CD14-positive monocyte (primary cell): Measurements from ENCODE around the gene RIPOR1. TPM values are rescaled to one million over a fixed set of nuclear protein-coding genes. Genes with fewer than 3 reads are reported as not detected.

Experiments used
- DNase-seq, 3 donors: peaks; one replicate each; pipeline ENCODE4 v3.0.0-alpha.2; 2011 to 2022
- H2AFZ ChIP-seq: 2 replicates; pipeline ENCODE4 v1.6.0; 2012; ENCODE audit warnings: mild to moderate bottlenecking, low read depth, low read length, inconsistent platforms; ENCODE audit not compliant: insufficient read depth, poor library complexity, severe bottlenecking
- H3K27ac ChIP-seq, 2 donors: 1 replicate in 1 of 2; 2 replicates in 1 of 2; pipeline ENCODE4 v1.5.1; 2012 to 2013; ENCODE audit warnings: low read length in 2 of 2, control low read depth in 1 of 2, inconsistent platforms in 1 of 2, low read depth in 1 of 2, mild to moderate bottlenecking in 1 of 2
- H3K27me3 ChIP-seq, 2 donors: one replicate each; pipeline versions ENCODE4 v1.6.0 to v1.6.1; 2011 to 2013; ENCODE audit warnings: low read length in 2 of 2; ENCODE audit not compliant: control insufficient read depth in 2 of 2, insufficient read depth in 2 of 2
- H3K36me3 ChIP-seq, 2 donors: replicated peaks in 1 of 2; 1 replicate in 1 of 2; 2 replicates in 1 of 2; pipeline versions ENCODE4 v1.5.1 to v1.6.1; 2012 to 2013; ENCODE audit warnings: low read length in 2 of 2, control low read depth in 1 of 2, inconsistent platforms in 1 of 2, mild to moderate bottlenecking in 1 of 2; ENCODE audit not compliant: insufficient read depth in 2 of 2, control insufficient read depth in 1 of 2
- H3K4me1 ChIP-seq, 2 donors: 1 replicate in 1 of 2; 2 replicates in 1 of 2; pipeline versions ENCODE4 v1.5.1 to v1.6.1; 2012 to 2013; ENCODE audit warnings: low read length in 2 of 2, control low read depth in 1 of 2, inconsistent platforms in 1 of 2, mild to moderate bottlenecking in 1 of 2, moderate library complexity in 1 of 2; ENCODE audit not compliant: insufficient read depth in 2 of 2, control insufficient read depth in 1 of 2
- H3K4me2 ChIP-seq: replicated peaks from 2 replicates; pipeline ENCODE3; 2012; ENCODE audit warnings: low read length, moderate library complexity, mild to moderate bottlenecking; ENCODE audit not compliant: poor library complexity, severe bottlenecking; ENCODE audit errors: extremely low read depth
- H3K4me3 ChIP-seq, 3 experiments: fragments of 200-600 bp in 1 of 3; sonication (generic) in 1 of 3; replicated peaks in 1 of 3; 1 replicate in 2 of 3; 2 replicates in 1 of 3; pipeline ENCODE4 v1.5.1; 2011 to 2013; ENCODE audit warnings: low read length in 3 of 3, mild to moderate bottlenecking in 3 of 3, control low read depth in 2 of 3, low read depth in 2 of 3, inconsistent platforms in 1 of 3, moderate library complexity in 1 of 3
- H3K79me2 ChIP-seq: 2 replicates; pipeline ENCODE4 v1.6.0; 2012; ENCODE audit warnings: mild to moderate bottlenecking, control low read depth, inconsistent platforms, low read length, moderate library complexity; ENCODE audit not compliant: insufficient read depth
- H3K9ac ChIP-seq: 2 replicates; pipeline ENCODE4 v1.6.0; 2017; ENCODE audit warnings: low read length, mild to moderate bottlenecking; ENCODE audit not compliant: insufficient read depth, poor library complexity, severe bottlenecking
- H3K9me3 ChIP-seq, 2 donors: replicated peaks in 1 of 2; 1 replicate in 1 of 2; 2 replicates in 1 of 2; pipeline versions ENCODE4 v1.5.1 to v1.6.1; 2012 to 2013; ENCODE audit warnings: low read length in 2 of 2, control low read depth in 1 of 2; ENCODE audit not compliant: control insufficient read depth in 1 of 2, insufficient read depth in 1 of 2
- H4K20me1 ChIP-seq: 2 replicates; pipeline ENCODE4 v1.6.0; 2012; ENCODE audit warnings: mild to moderate bottlenecking, low read length, control low read depth, moderate library complexity; ENCODE audit not compliant: insufficient read depth
- H3K27ac Mint-ChIP-seq, 7 donors: one replicate each; pipeline ENCODE4 v1.8.0; 2020; ENCODE audit warnings: mild to moderate bottlenecking in 7 of 7, mixed read lengths in 7 of 7, moderate library complexity in 6 of 7, inconsistent platforms in 2 of 7
- H3K27me3 Mint-ChIP-seq, 3 donors: one replicate each; pipeline ENCODE4 v1.8.0; 2021 to 2022; ENCODE audit warnings: low read depth in 3 of 3, mild to moderate bottlenecking in 3 of 3, mixed read lengths in 3 of 3, moderate library complexity in 3 of 3, inconsistent platforms in 1 of 3
- H3K36me3 Mint-ChIP-seq, 2 donors: one replicate each; pipeline ENCODE4 v1.8.0; 2020; ENCODE audit warnings: mixed read lengths in 2 of 2, inconsistent platforms in 1 of 2, mild to moderate bottlenecking in 1 of 2
- H3K4me1 Mint-ChIP-seq: one replicate; pipeline ENCODE4 v1.8.0; 2020; ENCODE audit warnings: mild to moderate bottlenecking, mixed read lengths
- H3K4me3 Mint-ChIP-seq, 2 donors: one replicate each; pipeline ENCODE4 v1.8.0; 2020; ENCODE audit warnings: mild to moderate bottlenecking in 2 of 2, mixed read lengths in 2 of 2, moderate library complexity in 1 of 2
- H3K9me3 Mint-ChIP-seq, 7 donors: one replicate each; pipeline ENCODE4 v1.8.0; 2020 to 2022; ENCODE audit warnings: mixed read lengths in 7 of 7, mild to moderate bottlenecking in 6 of 7, moderate library complexity in 6 of 7, inconsistent platforms in 2 of 7
- WGBS: methylation state at CpG from one replicate; pipeline ENCODE4 v1.1.5; 2013; ENCODE audit warnings: missing lambda C conversion rate; ENCODE audit not compliant: insufficient coverage; 5-methylcytosine and 5-hydroxymethylcytosine counted together
- intact Hi-C, 2 donors: fragments of 100-400 bp; cut with micrococcal nuclease; formaldehyde crosslinking; loops; one replicate each; pipeline versions ENCODE4 v1.15.0 to v1.15.1; 2023
- polyA plus RNA-seq, 3 donors: library from polyadenylated mRNA; depleted of rRNA in 1 of 3; unstranded in 2 of 3; stranded (reverse) in 1 of 3; fragments of 300-500 nt in 2 of 3; fragments of >200 nt in 1 of 3; fragmentation: Illumina TruSeq in 2 of 3; gene quantifications; 1 replicate in 2 of 3; 2 replicates in 1 of 3; pipeline ENCODE4 v1.2.3, GENCODE V29; 2012 to 2021
- TF ChIP-seq, protein P1 (sequence below): fragments of 200-600 bp; IDR thresholded peaks from one replicate; pipeline ENCODE4 v1.8.0; 2022; ENCODE audit warnings: antibody characterized with exemption, mild to moderate bottlenecking

The RIPOR1 gene
- polyA plus RNA-seq, 3 donors: 8.6 to 115 (median 17.5) TPM

DNA sequence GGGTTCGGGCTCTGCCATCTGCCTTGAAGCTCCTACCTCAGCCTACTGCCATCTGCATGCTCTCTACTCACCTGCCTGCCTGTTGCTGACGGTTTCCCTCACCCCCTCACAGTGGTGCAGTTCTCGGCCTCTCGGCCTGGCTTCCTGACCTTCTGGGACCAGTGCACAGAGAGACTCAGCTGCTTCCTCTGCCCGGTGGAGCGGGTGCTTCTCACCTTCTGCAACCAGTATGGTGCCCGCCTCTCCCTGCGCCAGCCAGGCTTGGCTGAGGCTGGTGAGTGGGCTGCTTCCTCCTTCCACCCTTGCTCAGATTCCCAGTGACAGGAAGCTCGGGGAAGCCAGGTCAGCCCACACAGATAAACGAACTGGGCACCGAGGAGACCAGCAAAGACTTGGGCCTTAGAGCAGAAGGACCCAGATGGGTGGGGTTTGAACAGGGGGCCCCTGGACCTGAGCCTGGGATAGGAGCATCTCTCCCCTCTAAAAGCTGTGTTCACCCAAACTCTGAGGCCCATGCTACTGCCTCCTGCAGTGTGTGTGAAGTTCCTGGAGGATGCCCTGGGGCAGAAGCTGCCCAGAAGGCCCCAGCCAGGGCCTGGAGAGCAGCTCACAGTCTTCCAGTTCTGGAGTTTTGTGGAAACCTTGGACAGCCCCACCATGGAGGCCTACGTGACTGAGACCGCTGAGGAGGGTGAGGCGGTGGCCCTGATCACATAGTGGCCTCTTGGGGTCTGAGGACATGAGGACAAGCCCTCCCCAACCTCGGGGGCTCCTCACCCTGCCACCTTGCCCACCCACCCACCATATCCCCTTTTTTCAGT, 16.4 kb downstream of the RIPOR1 start:
- no peak overlapping the region for H2AFZ ChIP-seq
- TF ChIP-seq, protein P1, sequence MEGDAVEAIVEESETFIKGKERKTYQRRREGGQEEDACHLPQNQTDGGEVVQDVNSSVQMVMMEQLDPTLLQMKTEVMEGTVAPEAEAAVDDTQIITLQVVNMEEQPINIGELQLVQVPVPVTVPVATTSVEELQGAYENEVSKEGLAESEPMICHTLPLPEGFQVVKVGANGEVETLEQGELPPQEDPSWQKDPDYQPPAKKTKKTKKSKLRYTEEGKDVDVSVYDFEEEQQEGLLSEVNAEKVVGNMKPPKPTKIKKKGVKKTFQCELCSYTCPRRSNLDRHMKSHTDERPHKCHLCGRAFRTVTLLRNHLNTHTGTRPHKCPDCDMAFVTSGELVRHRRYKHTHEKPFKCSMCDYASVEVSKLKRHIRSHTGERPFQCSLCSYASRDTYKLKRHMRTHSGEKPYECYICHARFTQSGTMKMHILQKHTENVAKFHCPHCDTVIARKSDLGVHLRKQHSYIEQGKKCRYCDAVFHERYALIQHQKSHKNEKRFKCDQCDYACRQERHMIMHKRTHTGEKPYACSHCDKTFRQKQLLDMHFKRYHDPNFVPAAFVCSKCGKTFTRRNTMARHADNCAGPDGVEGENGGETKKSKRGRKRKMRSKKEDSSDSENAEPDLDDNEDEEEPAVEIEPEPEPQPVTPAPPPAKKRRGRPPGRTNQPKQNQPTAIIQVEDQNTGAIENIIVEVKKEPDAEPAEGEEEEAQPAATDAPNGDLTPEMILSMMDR: no peak
- no peak overlapping the region for H3K9ac ChIP-seq
- intact Hi-C loops: loop anchor here in 1 of 2 donors (5.0 kb wide), 2 partner anchors 97 to 112 kb away; no protein-coding TSS in a partner anchor
- H3K9me3 ChIP-seq: no peaks in the 10 kb centered on the region
- Mint-ChIP-seq H3K36me3 (peaks cover 79 to 93% of the 10 kb centered on the region in 2 donors), H3K4me1 (peaks cover 33% of the 10 kb centered on the region), H3K4me3 (no peak overlapping the region), H3K27me3 (peaks cover 1 to 3% (median 3%) of the 10 kb centered on the region in 3 donors), H3K9me3 (no peaks in the 10 kb centered on the region), H3K27ac (peak overlapping the region in 2 of 7 donors; percentile 25 to 45)
- peaks cover 26 to 40% of the 10 kb centered on the region in 2 donors for H3K4me1 ChIP-seq
- peaks cover 88% of the 10 kb centered on the region for H4K20me1 ChIP-seq
- no peaks in the 10 kb centered on the region for H3K27me3 ChIP-seq
- no peak overlapping the region for H3K27ac ChIP-seq
- peaks cover 5% of the 10 kb centered on the region for H3K79me2 ChIP-seq
- H3K4me3 ChIP-seq: no peak overlapping the region
- peaks cover 67 to 93% of the 10 kb centered on the region in 2 donors for H3K36me3 ChIP-seq
- no peak overlapping the region for H3K4me2 ChIP-seq
- WGBS: 90% methylated on average over 11 of the region's 15 CpGs
- DNase-seq: no peak

DNA sequence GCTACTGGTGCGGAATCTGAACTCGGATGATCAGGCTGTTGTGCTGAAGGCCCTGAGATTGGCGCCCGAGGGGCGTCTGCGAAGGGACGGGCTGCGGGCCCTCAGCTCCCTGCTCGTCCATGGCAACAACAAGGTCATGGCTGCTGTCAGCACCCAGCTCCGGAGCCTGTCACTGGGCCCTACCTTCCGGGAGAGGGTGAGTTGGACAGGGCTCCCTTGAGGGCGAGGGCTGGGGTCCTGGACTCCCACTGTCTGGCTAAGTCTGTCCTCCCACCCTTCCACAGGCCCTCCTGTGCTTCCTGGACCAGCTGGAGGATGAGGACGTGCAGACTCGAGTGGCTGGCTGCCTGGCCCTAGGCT, 17.0 kb downstream of the RIPOR1 start:
- no peaks in the 10 kb centered on the region for H3K27me3 ChIP-seq
- no peak overlapping the region for H3K27ac ChIP-seq
- TF ChIP-seq, protein P1: no peak
- no peak overlapping the region for H2AFZ ChIP-seq
- DNase-seq: no peak
- no peaks in the 10 kb centered on the region for H3K9me3 ChIP-seq
- Mint-ChIP-seq H3K27me3 (peaks cover 1 to 3% (median 3%) of the 10 kb centered on the region in 3 donors), H3K36me3 (peaks cover 75 to 87% of the 10 kb centered on the region in 2 donors), H3K9me3 (no peaks in the 10 kb centered on the region), H3K27ac (peak overlapping the region in 1 of 7 donors; percentile 56), H3K4me3 (no peak overlapping the region), H3K4me1 (peaks cover 36% of the 10 kb centered on the region)
- H3K4me1 ChIP-seq: peaks cover 26 to 40% of the 10 kb centered on the region in 2 donors
- no peak overlapping the region for H3K9ac ChIP-seq
- 95% methylated on average over 13 of the region's 14 CpGs for WGBS
- H3K79me2 ChIP-seq: peaks cover 5% of the 10 kb centered on the region
- H3K4me3 ChIP-seq: no peak overlapping the region
- peaks cover 61 to 87% of the 10 kb centered on the region in 2 donors for H3K36me3 ChIP-seq
- peaks cover 82% of the 10 kb centered on the region for H4K20me1 ChIP-seq
- intact Hi-C loops: loop anchor here (2.0 to 5.0 kb wide), 4 partner anchors 17 to 112 kb away; partner anchors contain the start of genes CARMIL2 (in 1 of the 2) and CTCF (in 1 of the 2)
- no peak overlapping the region for H3K4me2 ChIP-seq
